Stimulated activated CD8-positive, alpha-beta memory T cell treated with anti-CD3 and anti-CD28 coated beads, Interleukin-15, amount 100 ng/mL, for 4 hours (primary cell): Measurements from ENCODE around the gene SLC39A7.

ENCODE experiments used
- DNase-seq, 2 donors: peaks; one replicate each; pipeline ENCODE4 v3.0.0-alpha.2; 2020; ENCODE audit warnings: low read depth in 2 of 2

Gene SLC39A7

DNA sequence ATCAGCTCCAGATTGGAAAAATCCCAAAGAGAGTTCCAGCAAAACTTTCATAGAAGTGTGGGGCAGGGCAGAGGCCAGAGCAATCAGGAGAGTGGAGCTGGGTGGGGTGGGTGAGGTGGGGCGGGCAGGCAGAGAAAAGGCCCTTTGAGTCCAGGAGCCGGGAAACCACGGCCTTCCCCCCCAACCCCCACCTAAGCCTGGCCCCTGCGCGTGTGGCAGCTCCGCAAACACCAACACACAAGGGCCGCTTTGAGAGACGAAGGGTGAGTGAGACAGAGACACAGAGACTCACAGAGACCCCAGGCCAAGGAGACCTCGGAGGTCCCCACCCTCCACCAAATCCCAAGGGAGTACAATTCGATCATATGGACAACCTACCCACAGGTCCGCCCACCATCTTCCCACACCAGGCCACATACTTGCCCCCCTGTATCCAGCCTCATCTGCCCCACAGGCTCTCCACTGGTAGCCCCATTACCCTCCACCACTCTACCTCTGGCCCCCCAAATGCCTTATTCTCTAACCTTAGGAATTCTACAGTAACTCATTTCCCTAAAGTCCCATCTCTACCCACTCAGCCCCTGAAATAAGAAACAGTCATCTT is 10.1 kb upstream of the SLC39A7 start:
- no peak for DNase-seq

DNA sequence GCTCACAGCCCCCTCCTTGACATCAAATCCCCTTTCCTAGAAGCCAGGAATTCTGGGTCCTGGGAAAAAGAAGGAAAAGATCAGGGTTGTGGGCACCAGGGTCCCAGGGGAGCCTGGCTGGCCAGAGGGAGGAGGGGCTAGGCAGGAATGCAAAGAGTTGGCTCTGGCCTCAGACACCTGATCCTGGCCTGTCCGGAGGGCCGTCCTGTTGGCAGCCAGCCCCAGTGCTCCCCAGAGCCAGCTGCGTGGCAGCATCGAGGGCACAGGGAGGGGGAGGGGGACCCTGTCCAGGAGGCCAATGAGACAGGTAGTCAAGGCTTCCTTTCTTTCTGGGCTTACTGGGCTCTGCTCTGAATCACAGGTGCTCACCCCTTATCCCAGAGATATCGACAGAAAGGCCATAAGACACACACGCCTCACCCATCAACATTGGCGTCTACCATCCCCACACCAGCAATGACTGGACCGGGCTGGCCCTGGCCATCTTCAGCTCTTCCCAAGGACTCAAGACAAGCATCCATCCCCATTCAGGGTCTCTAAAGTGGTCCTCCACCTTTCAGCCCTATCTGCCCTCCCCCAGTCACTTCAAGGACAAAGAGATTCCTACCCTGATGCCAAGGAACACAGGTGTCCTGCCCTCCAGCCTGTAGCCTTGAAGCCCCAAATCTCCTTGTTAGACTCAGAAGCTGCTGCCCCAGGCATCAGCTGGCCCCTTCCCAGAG is 9.1 kb upstream of the SLC39A7 start:
- DNase-seq: no peak

DNA sequence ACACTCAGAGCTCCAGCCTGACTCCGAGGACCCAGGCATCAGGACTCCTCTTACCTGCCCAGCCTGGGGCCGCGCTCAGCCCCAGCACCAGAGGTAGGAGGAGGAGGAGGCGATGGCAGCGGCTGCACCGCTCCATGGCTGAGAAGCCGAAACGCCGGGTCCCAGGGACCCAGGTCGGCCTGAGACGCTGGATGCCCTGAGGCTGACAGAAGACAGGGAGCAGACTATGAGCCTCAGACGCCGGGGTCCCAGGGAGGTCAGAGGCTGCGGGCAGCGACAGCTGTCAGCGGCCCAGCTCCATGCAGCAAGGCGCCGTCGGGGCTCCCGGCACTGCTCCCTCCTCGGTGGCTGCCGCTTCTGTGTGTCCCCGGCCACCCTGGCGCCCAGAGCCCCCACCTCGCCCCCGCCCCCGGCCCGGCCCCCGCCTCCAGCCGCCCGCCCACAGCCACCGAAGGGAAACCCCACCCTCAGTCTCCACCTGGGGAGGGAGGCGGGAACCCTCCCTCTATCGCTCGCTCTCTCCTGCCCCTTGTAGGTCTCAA is 8.5 kb upstream of the SLC39A7 start, which contains the start of gene COL11A2:
Gene COL11A2 (minus strand): TSS at position 363 of the 542 bp plus-strand sequence. CDS start 227 bp downstream, at position 136.
- DNase-seq: no peak

DNA sequence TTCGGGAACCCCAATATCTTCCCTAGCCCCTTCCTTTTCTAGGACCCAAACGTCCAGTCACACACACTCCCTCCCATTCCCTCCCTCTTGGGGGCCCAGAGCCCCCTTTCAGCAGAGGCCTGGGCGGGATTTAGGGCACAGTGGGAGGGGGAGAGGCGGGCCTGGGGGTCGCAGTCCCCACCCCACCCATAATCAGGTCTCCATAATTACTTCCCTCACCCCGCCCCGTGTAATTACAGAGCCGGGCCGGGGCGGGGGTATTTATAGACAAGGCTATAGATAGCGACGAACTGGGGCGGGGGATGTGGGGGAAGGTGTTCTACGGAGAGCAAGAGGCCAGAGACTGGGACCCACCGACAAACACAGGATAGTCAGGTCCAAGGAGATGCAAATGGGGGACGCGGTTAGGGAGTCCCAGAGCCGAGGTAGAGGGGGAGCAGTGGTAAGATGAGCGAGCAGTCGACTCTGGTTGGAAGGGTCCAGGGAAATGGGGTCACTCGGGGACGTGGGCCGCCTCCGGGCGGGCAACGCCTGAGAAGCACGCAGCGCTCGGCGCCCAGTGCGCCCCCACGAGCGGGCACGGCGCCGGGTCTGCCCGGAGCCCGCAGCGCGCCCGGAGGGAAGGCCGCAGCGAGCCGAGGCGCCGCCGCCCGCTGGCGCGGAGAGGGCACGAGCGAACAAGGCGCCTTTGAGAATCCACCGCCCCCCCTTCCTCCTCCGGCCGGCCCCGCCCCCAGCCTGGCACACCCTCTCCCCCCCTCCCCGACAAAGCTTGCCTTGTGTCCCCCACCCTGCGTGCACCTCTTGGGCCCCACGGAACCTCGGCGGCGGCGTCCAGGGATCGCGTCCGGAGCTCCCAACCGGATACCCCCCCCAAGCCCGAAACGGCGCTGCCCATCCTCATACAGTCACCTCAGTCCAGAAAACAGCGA is 7.7 kb upstream of the SLC39A7 start:
- DNase-seq: no peak

DNA sequence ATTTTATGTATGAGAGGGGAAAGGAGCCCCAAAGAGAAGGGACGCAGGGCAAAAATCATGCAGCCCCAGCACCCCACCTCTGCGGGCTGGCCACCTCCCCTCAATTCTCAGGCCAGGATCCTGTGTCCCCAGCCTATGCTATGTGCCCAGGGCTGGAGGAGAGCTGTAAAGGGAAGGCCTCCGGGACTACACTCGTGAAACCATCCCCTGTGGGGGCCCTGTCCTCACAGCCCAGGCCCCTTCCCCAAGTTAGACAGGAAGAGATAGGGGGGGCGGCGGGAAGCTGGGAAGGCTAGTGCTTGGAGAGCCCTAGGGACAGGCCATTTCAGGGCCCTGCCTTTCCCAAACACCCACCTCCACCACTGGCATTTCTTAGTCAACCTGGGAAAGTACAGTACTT is 7.0 kb upstream of the SLC39A7 start:
- no peak for DNase-seq

DNA sequence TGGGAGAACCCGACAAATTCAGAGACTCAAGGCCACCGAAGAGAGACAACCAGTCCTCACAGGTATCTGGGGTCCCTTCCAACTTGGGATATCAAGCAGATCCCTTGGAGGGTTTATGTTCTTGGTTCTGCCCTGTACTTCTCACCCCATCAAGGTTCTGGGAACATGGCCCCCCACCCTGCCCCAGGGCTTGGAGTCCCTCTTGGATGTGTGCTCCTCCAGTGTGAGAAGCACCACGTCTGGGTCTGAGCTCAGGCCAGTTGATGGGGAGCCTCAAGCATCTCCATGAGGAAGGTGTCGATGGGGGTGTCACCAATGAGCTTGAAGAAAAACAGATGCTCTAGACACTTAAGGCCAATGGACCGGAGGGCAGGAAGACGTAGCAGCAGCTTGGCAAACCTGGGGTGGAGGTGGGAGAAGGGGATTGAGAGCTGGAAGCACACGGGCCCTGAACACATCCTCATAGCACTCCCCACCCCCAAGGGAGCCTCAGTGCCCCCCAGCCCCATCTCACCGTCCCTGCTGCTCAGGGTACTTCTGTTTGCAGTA is 6.2 kb upstream of the SLC39A7 start:
- DNase-seq: no peak

DNA sequence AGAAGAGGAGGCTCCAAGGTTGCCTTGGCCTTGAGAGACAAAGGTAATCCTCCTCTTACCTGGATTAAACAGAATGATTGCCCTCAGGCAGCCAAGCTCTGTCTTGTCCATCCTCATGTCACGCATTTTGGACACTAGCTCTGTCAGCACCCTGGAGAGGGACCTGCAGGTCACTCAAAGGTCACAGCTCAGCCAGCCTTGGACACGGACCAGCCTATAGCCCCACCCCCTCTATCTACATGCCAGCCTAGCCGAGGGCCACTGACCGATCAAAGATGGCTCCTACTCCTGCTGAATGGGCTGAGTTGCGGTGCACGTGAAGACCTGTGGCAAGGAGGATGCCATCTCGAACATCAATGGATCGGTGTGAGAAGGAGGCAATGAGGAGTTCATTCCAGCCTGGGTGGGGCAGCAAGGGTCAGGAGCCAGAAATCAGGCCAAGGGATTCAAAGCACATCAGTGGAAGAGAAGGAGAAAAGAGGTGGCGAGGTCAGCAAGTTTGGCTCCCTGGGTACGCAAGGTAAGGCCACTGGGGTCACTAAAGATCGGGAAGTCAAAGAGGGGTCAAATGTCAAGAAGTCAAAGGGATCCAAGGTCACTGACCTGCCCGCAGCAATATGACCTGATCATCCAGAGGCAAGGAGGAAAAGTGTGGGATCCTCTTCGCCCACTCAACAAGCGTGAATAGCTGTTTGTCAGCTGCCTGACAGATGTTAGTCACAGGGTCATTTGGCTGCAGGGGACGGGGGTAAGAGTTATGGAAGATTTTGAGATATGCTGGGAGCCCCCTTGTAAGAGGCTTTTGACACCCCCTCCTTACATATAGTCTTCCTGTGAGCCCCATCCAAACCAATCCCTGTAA is 5.1 kb upstream of the SLC39A7 start:
- no peak for DNase-seq

DNA sequence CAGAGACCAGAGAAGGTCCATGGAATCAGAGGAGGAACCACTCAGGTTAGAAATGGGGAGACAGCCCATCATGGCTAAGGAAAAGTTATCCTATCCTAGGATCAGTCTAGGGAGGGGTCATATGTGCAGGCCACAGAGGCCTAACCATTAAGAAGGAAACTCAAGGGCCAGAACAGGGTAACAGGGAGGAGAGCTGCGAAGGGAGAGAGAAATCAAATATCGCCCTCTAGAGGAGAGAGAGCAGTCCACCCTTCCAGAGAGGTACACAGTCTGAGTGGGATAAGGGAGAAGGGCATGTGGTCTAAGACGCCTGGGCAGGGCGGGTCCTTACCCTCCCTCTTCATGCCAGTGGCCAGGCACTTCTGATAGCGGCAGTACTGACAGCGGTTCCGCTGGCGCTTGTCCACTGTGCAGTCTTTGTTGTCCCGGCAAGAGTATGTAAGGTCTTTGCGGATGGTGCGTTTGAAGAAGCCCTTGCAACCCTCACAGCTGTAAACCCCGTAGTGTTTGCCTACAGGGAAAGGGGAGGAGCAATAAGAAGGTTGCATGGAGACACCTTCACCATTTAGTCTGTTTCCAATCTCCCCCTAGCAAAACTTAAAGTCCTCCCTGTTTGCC is 3.1 kb upstream of the SLC39A7 start:
- no peak for DNase-seq

DNA sequence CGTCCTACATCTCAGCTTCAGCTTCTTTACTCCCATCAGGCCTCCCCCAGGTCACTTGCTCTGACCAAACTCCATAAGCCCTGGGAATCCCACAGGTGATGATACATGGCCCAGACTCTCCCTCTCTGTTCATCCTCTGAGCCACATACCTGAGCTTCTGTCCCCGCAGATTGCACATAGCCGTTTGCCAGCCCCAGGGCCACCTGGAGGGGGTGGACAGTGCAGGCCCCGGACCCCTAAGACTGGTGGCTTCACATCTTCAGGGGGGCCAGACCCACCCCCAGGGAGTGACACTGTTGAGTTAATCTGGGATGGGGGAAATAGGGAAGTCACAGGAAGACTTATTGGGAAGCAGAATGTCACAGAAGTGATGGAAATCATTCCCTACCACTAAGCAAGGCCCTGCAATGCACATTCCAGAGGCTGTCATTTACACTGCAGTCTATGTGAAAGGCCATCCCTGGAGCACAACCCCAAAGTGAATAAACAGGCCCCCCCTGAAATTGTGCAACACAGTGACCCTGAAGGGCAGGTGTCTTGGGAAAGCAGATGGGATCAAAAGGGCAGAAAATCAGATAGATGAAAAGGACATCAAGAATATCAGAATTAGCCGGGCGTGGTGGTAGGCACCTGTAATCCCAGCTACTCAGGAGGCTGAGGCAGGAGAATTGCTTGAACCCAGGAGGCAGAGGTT is 2.4 kb upstream of the SLC39A7 start:
- no peak for DNase-seq

DNA sequence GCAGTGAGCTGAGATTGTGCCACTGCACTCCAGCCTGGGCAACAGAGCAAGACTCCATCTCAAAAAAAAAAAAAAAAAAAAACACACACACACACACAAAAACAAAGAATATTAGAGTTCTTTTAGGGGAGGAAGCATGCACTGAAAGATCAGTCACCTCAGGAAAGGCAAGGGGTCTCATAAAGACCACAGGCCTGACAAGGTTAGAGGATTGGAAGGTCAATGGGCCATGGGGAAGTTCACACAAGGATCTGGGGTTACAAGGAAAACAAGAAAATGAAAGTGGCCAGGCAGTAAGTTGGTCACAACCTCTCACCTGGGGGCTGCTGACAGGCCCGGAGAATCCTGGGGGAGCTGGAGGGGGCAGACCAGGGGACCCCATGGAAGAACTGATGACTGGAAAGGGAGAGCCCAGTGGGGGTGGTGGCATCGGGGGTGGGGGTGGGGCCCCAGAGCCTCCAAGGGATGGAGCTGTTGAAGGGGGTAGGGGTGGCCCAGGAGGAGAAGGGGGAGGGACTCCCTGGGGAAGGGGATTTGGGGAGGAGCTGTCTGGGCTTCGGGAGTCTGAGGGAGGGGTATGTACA is 1.7 kb upstream of the SLC39A7 start:
- DNase-seq: no peak

DNA sequence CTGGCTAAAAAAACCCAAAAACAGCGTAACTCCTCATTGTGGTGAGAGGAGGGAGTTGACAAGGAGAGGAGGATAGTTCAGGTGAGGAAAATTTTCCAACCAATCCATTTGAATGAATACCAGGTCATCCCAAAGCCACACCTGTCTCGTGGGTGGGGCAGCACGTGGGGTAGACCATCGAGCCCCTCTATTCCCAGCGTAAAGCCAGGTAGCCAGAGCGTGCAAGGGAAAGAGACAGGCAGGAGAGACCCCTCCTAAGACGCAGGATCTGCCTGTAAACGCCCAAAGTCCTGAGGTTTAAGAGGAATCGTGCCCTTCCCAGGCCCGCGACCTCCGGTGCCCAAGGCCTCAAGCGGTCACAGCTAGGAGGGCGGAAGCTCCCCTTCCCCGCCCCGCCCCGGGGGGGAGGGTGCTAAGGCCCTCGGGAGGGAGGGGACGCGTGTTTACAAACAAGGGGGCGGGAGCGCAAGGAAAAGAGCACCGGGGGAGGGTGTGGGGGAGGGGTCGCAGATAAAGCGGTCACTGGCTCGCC is 914 bp upstream of the SLC39A7 start:
- DNase-seq: peak; percentile 39 to 47

DNA sequence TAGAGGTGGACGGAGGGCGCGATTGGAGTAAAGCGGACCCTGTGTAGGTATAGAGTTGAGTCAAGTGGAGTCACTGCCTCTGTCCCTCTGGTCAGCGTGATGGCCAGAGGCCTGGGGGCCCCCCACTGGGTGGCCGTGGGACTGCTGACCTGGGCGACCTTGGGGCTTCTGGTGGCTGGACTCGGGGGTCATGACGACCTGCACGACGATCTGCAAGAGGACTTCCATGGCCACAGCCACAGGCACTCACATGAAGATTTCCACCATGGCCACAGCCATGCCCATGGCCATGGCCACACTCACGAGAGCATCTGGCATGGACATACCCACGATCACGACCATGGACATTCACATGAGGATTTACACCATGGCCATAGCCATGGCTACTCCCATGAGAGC is 479 bp downstream of the SLC39A7 start:
- no peak for DNase-seq

DNA sequence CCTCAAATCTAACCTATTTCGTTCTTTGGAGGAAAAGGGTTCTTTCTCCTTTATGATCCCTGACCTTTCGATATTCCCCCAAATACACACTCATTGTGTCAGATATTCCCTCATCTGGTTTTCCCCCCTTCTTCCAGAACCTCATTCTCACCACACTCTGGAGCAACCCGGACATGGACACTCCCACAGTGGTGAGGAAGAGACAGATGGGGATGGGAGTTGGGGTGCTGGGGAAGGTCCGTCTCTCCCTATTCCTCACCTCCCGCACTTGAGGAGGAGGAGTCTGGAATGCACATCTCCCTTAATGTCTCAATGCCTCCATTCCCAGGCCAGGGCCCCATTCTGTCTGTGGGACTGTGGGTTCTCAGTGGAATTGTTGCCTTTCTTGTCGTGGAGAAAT is 1.3 kb downstream of the SLC39A7 start:
- DNase-seq: no peak

DNA sequence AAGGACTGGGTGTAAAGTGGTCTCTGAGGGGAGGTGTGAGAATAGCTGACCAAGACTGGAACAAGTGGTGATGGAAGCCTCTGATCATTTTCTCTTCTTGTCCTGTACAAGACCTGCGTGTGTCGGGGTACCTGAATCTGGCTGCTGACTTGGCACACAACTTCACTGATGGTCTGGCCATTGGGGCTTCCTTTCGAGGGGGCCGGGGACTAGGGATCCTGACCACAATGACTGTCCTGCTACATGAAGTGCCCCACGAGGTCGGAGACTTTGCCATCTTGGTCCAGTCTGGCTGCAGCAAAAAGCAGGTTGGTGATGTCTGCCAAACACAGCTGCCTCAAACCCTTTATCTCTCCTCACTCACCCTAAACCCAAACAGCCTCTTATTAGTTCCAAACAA is 2.1 kb downstream of the SLC39A7 start:
- no peak for DNase-seq

DNA sequence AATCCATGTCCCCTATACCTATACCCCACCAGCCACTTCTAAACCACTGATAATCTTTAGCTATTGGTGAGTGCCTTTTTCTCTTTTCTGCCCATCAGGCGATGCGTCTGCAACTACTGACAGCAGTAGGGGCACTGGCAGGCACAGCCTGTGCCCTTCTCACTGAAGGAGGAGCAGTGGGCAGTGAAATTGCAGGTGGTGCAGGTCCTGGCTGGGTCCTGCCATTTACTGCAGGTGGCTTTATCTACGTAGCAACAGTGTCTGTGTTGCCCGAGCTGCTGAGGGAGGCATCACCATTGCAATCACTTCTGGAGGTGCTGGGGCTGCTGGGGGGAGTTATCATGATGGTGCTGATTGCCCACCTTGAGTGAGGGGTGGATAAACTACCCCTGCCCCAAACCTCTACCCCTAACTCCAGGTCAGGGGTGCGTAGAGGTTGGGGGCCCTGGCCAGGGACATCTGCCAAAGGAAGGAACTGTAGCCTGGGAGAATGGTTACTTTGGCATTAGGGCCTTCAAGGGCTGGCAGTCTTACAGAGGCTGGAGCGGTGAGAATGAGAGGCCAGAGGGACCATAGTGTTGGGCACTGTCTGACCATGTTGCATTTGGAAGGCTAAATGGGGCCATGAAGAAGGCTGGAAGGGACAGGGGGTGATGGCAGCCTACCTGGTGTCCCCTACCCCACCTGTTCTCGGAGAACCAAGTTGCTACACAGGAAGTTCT is 2.9 kb downstream of the SLC39A7 start:
- no peak for DNase-seq

DNA sequence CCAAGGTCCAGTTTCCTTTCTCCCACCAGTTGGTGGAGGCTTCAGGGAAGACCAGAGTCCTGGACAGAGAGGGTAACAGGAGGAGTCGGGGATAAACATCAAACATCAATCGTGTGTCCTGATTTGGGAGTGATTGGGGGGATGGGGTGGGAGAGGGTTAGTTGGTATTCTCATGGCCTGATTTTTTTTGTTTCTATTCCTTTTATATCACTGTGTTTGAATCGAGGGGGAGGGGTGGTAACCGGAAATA is 3.4 kb downstream of the SLC39A7 start:
- no peak for DNase-seq

DNA sequence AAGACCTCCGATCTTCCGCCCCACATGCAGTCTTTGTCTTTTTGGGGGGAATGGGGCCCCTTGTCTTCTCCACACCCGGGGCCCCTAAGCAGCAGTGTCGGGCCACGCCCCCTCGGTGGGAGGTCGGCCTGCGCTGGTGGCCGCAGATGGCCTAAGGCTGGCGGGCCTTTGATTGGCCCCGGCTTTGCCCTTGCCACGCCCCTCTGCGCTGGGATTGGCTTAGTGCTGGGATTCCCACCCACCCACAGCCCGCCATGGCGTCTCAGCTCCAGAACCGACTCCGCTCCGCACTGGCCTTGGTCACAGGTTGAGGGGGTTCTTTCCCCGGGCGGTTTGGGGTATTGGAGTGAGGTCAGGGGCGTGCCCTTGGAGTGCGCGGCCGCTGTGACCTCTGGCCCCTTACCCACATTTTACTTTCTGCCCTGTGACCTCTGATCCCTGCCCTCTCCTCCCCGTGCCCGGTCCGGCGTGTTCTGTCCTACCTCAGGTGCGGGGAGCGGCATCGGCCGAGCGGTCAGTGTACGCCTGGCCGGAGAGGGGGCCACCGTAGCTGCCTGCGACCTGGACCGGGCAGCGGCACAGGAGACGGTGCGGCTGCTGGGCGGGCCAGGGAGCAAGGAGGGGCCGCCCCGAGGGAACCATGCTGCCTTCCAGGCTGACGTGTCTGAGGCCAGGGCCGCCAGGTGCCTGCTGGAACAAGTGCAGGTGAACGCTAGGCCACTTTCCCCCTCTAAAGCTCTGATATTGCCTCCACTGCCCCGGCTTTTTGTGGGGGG is 3.9 kb downstream of the SLC39A7 start, which contains the start of gene HSD17B8:
Gene HSD17B8 (plus strand): TSS at position 241 of the 776 bp plus-strand sequence. CDS start 14 bp downstream, at position 255.
- peak; percentile 79 to 85 for DNase-seq
